Kidney epithelial cell (primary cell): ENCODE data around the gene CEP128. TPM values are rescaled to one million over a fixed set of nuclear protein-coding genes. Genes with fewer than 3 reads are reported as not detected.

ENCODE experiments used
- DNase-seq: peaks from one replicate; pipeline ENCODE4 v3.0.0-alpha.2; 2010; ENCODE audit warnings: low read depth
- H3K27me3 ChIP-seq: 2 replicates; pipeline ENCODE4 v1.6.0; 2011; ENCODE audit warnings: low read length; ENCODE audit not compliant: control insufficient read depth, insufficient read depth
- H3K36me3 ChIP-seq: 2 replicates; pipeline ENCODE4 v1.5.1; 2011; ENCODE audit warnings: low read length; ENCODE audit not compliant: control insufficient read depth, insufficient read depth
- H3K4me3 ChIP-seq: 2 replicates; pipeline ENCODE4 v1.5.1; 2011; ENCODE audit warnings: low read depth, mild to moderate bottlenecking, control low read depth, low read length
- CTCF ChIP-seq: IDR thresholded peaks from 2 replicates; pipeline ENCODE4 v1.5.1; 2011; ENCODE audit warnings: mild to moderate bottlenecking, moderate library complexity, low read length, control low read depth, inconsistent platforms; ENCODE audit not compliant: insufficient read depth, poor library complexity, severe bottlenecking
- total RNA-seq: library from RNA; depleted of rRNA; stranded (reverse); fragments of >200 nt; gene quantifications from 2 replicates; pipeline ENCODE4 v1.2.3, GENCODE V29; 2015

CEP128 gene
- total RNA-seq, 1 donor from 2014 or later = 1.7 TPM

DNA sequence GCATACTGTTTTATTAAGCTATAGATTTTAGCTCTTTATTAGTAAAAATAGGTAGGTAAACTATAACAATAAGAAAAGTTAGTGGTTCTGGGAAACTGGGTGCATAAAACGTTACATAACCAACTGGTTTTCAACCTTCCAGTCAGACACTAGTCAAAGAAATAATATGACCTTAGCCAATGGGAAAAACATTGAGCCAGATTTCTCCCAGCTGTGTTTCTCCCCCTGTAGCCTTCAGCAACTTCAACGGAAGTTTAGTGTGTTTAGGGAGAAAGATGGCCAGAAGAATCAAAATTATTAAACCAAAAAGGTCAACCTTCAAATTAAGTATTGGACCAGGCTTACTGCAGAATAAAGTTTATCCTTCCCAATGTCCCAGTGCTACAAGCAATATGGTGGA lies 446.8 kb downstream of the CEP128 start:
- no peak overlapping the region for H3K4me3 ChIP-seq
- H3K36me3 ChIP-seq = no peaks in the 10 kb centered on the region
- no peak for TF ChIP-seq CTCF
- no peaks in the 10 kb centered on the region for H3K27me3 ChIP-seq
- no peak for DNase-seq

DNA sequence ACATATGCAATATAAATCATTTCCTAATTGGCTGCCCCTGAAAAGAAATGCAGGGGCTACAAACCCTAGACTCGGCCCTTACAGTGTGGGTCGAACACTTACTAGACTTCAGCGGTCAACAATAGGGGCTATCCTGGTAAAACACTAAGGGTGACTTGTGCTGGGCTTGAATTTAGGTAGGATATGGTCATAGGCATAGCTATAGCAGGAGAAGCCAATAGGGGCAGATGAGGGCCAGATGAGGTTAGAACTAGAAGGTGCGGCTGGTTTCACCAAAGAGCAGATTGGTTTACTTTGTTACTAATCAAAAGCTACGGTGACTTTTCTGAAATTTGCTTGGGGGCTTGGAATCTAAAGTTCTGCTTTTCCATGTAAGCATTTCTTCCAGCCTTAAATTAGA lies 447.9 kb downstream of the CEP128 start:
- no peak for DNase-seq
- Histone ChIP-seq H3K27me3 (no peaks in the 10 kb centered on the region), H3K4me3 (no peak overlapping the region), H3K36me3 (no peaks in the 10 kb centered on the region)
- no peak for TF ChIP-seq CTCF

DNA sequence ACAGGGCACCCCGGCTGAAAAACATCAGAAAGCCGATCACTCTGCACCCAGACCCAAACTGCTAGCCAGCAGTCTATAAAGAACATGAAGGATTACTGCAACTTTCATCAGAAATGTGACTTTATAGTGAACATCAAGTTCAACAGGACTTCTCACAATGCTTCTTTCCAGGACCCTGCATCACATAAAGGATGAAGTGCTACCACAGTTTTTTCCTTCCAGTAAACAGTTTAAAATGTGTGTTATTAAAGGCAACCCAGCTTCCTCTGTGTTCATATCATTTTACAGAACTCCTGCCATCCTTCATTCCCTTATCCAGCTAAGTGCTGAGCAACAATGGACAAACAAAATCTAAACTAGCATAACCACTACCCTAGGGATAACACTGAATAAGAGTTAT lies 449.9 kb downstream of the CEP128 start:
- no peaks in the 10 kb centered on the region for H3K27me3 ChIP-seq
- no peak overlapping the region for H3K4me3 ChIP-seq
- H3K36me3 ChIP-seq = no peaks in the 10 kb centered on the region
- no peak for TF ChIP-seq CTCF
- no peak for DNase-seq

DNA sequence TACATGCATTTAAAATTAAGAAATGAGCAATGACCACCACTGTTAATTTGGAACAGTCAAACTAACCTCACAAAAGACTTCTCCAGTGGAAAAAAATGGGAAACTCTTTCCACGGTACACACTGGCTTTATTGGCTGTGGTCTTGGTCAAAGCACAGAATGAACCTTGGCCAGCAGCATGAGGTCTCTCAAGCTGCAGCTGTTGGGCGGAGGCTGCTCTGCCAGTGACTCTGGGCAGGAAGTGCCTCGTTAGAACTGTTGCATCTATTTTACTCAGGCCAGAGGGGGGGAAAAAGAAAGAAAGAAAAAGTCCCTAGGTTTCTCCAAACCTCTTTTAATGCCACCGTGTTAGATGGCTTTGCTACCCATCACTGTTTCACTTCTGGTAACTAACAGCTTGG lies 450.4 kb downstream of the CEP128 start:
- DNase-seq = no peak
- H3K4me3 ChIP-seq = no peak overlapping the region
- no peaks in the 10 kb centered on the region for H3K27me3 ChIP-seq
- H3K36me3 ChIP-seq = no peaks in the 10 kb centered on the region
- no peak for TF ChIP-seq CTCF

GRCh38 chr14:80489513-80489912 lies 452.0 kb downstream of the CEP128 start:
- Histone ChIP-seq H3K36me3 (no peaks in the 10 kb centered on the region), H3K27me3 (no peaks in the 10 kb centered on the region), H3K4me3 (no peak overlapping the region)
- DNase-seq = no peak
- TF ChIP-seq CTCF = no peak

- DNase-seq = no peak
- Histone ChIP-seq H3K27me3 (no peaks in the 10 kb centered on the region), H3K36me3 (no peaks in the 10 kb centered on the region), H3K4me3 (no peak overlapping the region)
- TF ChIP-seq CTCF = no peak
Measured at GRCh38 chr14:80485764-80486163, 455.8 kb downstream of the CEP128 start.
